GM12864 (cell line): ENCODE measurements around the gene C14orf180.

Source experiments
- DNase-seq: peaks from one replicate; pipeline ENCODE4 v3.0.0-alpha.2; 2011; ENCODE audit warnings: low read depth
- H3K4me3 ChIP-seq: 2 replicates; pipeline ENCODE4 v1.5.1; 2011; ENCODE audit warnings: mild to moderate bottlenecking, low read depth, low read length, control low read depth
- TF ChIP-seq, protein P1 (sequence below): IDR thresholded peaks from 2 replicates; pipeline ENCODE4 v1.5.1; 2011; ENCODE audit warnings: low read depth, mild to moderate bottlenecking, moderate library complexity, low read length, control low read depth, inconsistent platforms; ENCODE audit errors: missing control alignments

The C14orf180 gene

GRCh38 chr14:104559804-104560585 is 19.6 kb upstream of the C14orf180 start:
- no peak for DNase-seq
- TF ChIP-seq, protein P1, sequence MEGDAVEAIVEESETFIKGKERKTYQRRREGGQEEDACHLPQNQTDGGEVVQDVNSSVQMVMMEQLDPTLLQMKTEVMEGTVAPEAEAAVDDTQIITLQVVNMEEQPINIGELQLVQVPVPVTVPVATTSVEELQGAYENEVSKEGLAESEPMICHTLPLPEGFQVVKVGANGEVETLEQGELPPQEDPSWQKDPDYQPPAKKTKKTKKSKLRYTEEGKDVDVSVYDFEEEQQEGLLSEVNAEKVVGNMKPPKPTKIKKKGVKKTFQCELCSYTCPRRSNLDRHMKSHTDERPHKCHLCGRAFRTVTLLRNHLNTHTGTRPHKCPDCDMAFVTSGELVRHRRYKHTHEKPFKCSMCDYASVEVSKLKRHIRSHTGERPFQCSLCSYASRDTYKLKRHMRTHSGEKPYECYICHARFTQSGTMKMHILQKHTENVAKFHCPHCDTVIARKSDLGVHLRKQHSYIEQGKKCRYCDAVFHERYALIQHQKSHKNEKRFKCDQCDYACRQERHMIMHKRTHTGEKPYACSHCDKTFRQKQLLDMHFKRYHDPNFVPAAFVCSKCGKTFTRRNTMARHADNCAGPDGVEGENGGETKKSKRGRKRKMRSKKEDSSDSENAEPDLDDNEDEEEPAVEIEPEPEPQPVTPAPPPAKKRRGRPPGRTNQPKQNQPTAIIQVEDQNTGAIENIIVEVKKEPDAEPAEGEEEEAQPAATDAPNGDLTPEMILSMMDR = no peak
- H3K4me3 ChIP-seq = no peak overlapping the region

GRCh38 chr14:104560586-104560945 is 19.0 kb upstream of the C14orf180 start:
- TF ChIP-seq, protein P1 = no peak
- no peak for DNase-seq

GRCh38 chr14:104561124-104561557 is 18.4 kb upstream of the C14orf180 start:
- no peak overlapping the region for H3K4me3 ChIP-seq
- DNase-seq = no peak

More at GRCh38 chr14:104560586-104560945, 19.0 kb upstream of the C14orf180 start:
- no peak overlapping the region for H3K4me3 ChIP-seq

GRCh38 chr14:104561632-104562495 is 17.7 kb upstream of the C14orf180 start:
- no peak for DNase-seq
- no peak overlapping the region for H3K4me3 ChIP-seq
- TF ChIP-seq, protein P1 = no peak

More at GRCh38 chr14:104561124-104561557, 18.4 kb upstream of the C14orf180 start:
- TF ChIP-seq, protein P1 = no peak

- DNase-seq = no peak
- no peak overlapping the region for H3K4me3 ChIP-seq
Measured at GRCh38 chr14:104562606-104563005, 17.0 kb upstream of the C14orf180 start.

GRCh38 chr14:104563191-104563741 is 16.3 kb upstream of the C14orf180 start:
- no peak for DNase-seq
- TF ChIP-seq, protein P1 = no peak
- H3K4me3 ChIP-seq = no peak overlapping the region

More at GRCh38 chr14:104562606-104563005, 17.0 kb upstream of the C14orf180 start:
- TF ChIP-seq, protein P1 = no peak
